B cell (primary cell): ENCODE results near the gene TANK. TPM values are rescaled to one million over a fixed set of nuclear protein-coding genes. Genes with fewer than 3 reads are reported as not detected.
A peak's percentile ranks its signal among the peaks of the same experiment; 100 is the strongest.

Experiments
- ATAC-seq: fragments of 200-7000 bp; cut with Tn5 transposase; one replicate; pipeline ENCODE4 v1.10.0; 2021; ENCODE audit warnings: low read depth, mild to moderate bottlenecking, moderate number of reproducible peaks, moderate library complexity
- CTCF ChIA-PET: fragments of 350-600 bp; sonication (Branson Sonifier 250); formaldehyde crosslinking; loops from one replicate; lab custom pipeline; 2021; ENCODE audit warnings: antibody characterized with exemption, inconsistent platforms; lab: Charles Lee
- POLR2A ChIA-PET: fragments of 350-600 bp; sonication (Branson Sonifier 250); formaldehyde crosslinking; loops from one replicate; lab custom pipeline; 2021; ENCODE audit warnings: antibody characterized with exemption; lab: Charles Lee
- DNase-seq: peaks from one replicate; pipeline ENCODE4 v3.0.0; 2013
- H2AFZ ChIP-seq: 2 replicates; pipeline ENCODE4 v1.6.1; 2012; ENCODE audit warnings: mild to moderate bottlenecking, low read depth, low read length; ENCODE audit not compliant: insufficient read depth, poor library complexity, severe bottlenecking
- H3K27ac ChIP-seq, 2 donors: 1 replicate in 1 of 2; 2 replicates in 1 of 2; pipeline ENCODE4 v1.5.1; 2012 to 2013; ENCODE audit warnings: low read length in 2 of 2, mild to moderate bottlenecking in 2 of 2, moderate library complexity in 1 of 2
- H3K27me3 ChIP-seq, 4 experiments: fragments of 200-600 bp in 1 of 4; sonication (generic) in 1 of 4; replicated peaks in 1 of 4; 1 replicate in 2 of 4; 2 replicates in 2 of 4; pipeline versions ENCODE4 v1.6.1 to v1.7.0; 2013 to 2016; ENCODE audit warnings: low read length in 3 of 4, mild to moderate bottlenecking in 2 of 4, mixed read lengths in 1 of 4, moderate library complexity in 1 of 4; ENCODE audit not compliant: insufficient read depth in 4 of 4, control insufficient read depth in 3 of 4; ENCODE audit errors: control extremely low read depth in 1 of 4
- H3K36me3 ChIP-seq, 2 experiments: replicated peaks in 1 of 2; 1 replicate in 1 of 2; 2 replicates in 1 of 2; pipeline versions ENCODE4 v1.6.1 to v1.7.1; 2013; ENCODE audit warnings: low read length in 1 of 2; ENCODE audit not compliant: insufficient read depth in 2 of 2, control insufficient read depth in 1 of 2; ENCODE audit errors: control extremely low read depth in 1 of 2, extremely low read depth in 1 of 2
- H3K4me1 ChIP-seq, 2 donors: fragments of 200-600 bp in 1 of 2; sonication (generic) in 1 of 2; 1 replicate in 1 of 2; 2 replicates in 1 of 2; pipeline versions ENCODE4 v1.5.1 to v1.6.1; 2013 to 2017; ENCODE audit warnings: low read length in 2 of 2; ENCODE audit not compliant: control insufficient read depth in 2 of 2, insufficient read depth in 2 of 2
- H3K4me2 ChIP-seq: replicated peaks from 2 replicates; pipeline ENCODE3; 2012; ENCODE audit warnings: mild to moderate bottlenecking, low read depth, low read length; ENCODE audit not compliant: poor library complexity, severe bottlenecking
- H3K4me3 ChIP-seq, 5 experiments: fragments of 200-600 bp in 1 of 5; sonication (generic) in 1 of 5; 1 replicate in 3 of 5; 2 replicates in 2 of 5; pipeline versions ENCODE4 v1.5.1 to v1.7.0; 2011 to 2016; ENCODE audit warnings: low read length in 4 of 5, mild to moderate bottlenecking in 4 of 5, low read depth in 2 of 5, control low read depth in 1 of 5, moderate library complexity in 1 of 5; ENCODE audit not compliant: insufficient read depth in 1 of 5; ENCODE audit errors: control extremely low read depth in 1 of 5, extremely low read depth in 1 of 5
- H3K79me2 ChIP-seq: fragments of 200-600 bp; sonication (generic); one replicate; pipeline ENCODE4 v1.6.0; 2016; ENCODE audit warnings: low read length; ENCODE audit not compliant: control insufficient read depth, insufficient read depth
- H3K9ac ChIP-seq: fragments of 200-600 bp; sonication (generic); 2 replicates; pipeline ENCODE4 v1.6.1; 2017; ENCODE audit warnings: mild to moderate bottlenecking, low read length, moderate library complexity
- H3K9me3 ChIP-seq, 3 donors: one replicate each; pipeline versions ENCODE4 v1.6.1 to v1.7.1; 2013; ENCODE audit warnings: low read length in 2 of 3; ENCODE audit not compliant: control insufficient read depth in 2 of 3, insufficient read depth in 1 of 3; ENCODE audit errors: control extremely low read depth in 1 of 3
- H4K20me1 ChIP-seq: 2 replicates; pipeline ENCODE4 v1.6.0; 2012; ENCODE audit warnings: mild to moderate bottlenecking, low read length; ENCODE audit not compliant: insufficient read depth, control insufficient read depth, poor library complexity, severe bottlenecking
- H3K27ac Mint-ChIP-seq: one replicate; pipeline ENCODE4 v1.8.0; 2021; ENCODE audit warnings: mixed read lengths
- H3K27me3 Mint-ChIP-seq: one replicate; pipeline ENCODE4 v1.8.0; 2021; ENCODE audit warnings: mixed read lengths
- H3K4me1 Mint-ChIP-seq: one replicate; pipeline ENCODE4 v1.8.0; 2021; ENCODE audit warnings: mixed read lengths
- H3K4me3 Mint-ChIP-seq: one replicate; pipeline ENCODE4 v1.8.0; 2021; ENCODE audit warnings: mixed read lengths
- H3K9me3 Mint-ChIP-seq: one replicate; pipeline ENCODE4 v1.8.0; 2022; ENCODE audit warnings: mixed read lengths; ENCODE audit not compliant: insufficient read depth
- CTCF ChIP-seq: fragments of 200-600 bp; IDR thresholded peaks from one replicate; pipeline ENCODE4 v1.8.0; 2022; ENCODE audit warnings: antibody characterized with exemption, mild to moderate bottlenecking
- EZH2 ChIP-seq: IDR thresholded peaks from 2 replicates; pipeline ENCODE4 v1.6.1; 2012; ENCODE audit warnings: borderline replicate concordance, low read depth, mild to moderate bottlenecking, moderate library complexity, low read length; ENCODE audit not compliant: insufficient read depth, poor library complexity, severe bottlenecking
- WGBS: methylation state at CpG from one replicate; pipeline ENCODE4 v1.1.5; 2013; ENCODE audit warnings: missing lambda C conversion rate; ENCODE audit not compliant: insufficient coverage; 5-methylcytosine and 5-hydroxymethylcytosine counted together
- intact Hi-C: fragments of 100-400 bp; cut with micrococcal nuclease; formaldehyde crosslinking; loops from one replicate; pipeline ENCODE4 v1.10.0; 2022
- polyA plus RNA-seq: library from polyadenylated mRNA; depleted of rRNA; stranded (reverse); fragments of >200 nt; gene quantifications from 2 replicates; pipeline ENCODE4 v1.2.3, GENCODE V29; 2012
- total RNA-seq, 2 donors: library from RNA; stranded (reverse); fragments of 120-200 nt in 1 of 2; gene quantifications; 1 replicate in 1 of 2; 2 replicates in 1 of 2; pipeline versions ENCODE4 v1.2.3 to v1.2.4, GENCODE V29; 2013 to 2022

TANK gene
- total and polyA plus RNA-seq, 2 donors (not counting 1 experiment from before 2014, with no cell fraction given): 62.4 to 179 TPM

- Histone ChIP-seq H3K36me3 (no peaks in the 10 kb centered on the region), H3K4me2 (no peak overlapping the region), H3K9me3 (no peaks in the 10 kb centered on the region), H3K79me2 (no peaks in the 10 kb centered on the region), H4K20me1 (no peaks in the 10 kb centered on the region), H3K27ac (no peak overlapping the region), H2AFZ (no peak overlapping the region), H3K9ac (no peak overlapping the region), H3K27me3 (no peaks in the 10 kb centered on the region), H3K4me1 (peaks cover 4 to 8% of the 10 kb centered on the region in 2 donors), H3K4me3 (no peak overlapping the region)
- intact Hi-C loops: loop anchor here (2.0 kb wide), 1 partner anchor 13 kb away; no protein-coding TSS in a partner anchor
- H3K9me3 Mint-ChIP-seq: no peaks in the 10 kb centered on the region
- ChIA-PET POLR2A (interaction anchor here (0.6 to 1.0 kb wide), 2 partner anchors 58 to 881 kb away, joined by 3 to 4 read pairs; no protein-coding TSS in a partner anchor), CTCF (interaction anchor here (1.0 to 1.9 kb wide), 2 partner anchors 9 to 11 kb away, joined by 4 to 5 read pairs; no protein-coding TSS in a partner anchor)
- peaks cover 27% of the 10 kb centered on the region for H3K4me1 Mint-ChIP-seq
- H3K27ac Mint-ChIP-seq: no peak overlapping the region
- WGBS: 88% methylated on average over 3 of the region's 3 CpGs
- no peaks in the 10 kb centered on the region for H3K27me3 Mint-ChIP-seq
- DNase-seq: no peak
- TF ChIP-seq EZH2 (no peak), CTCF (no peak)
- no peak for ATAC-seq
- H3K4me3 Mint-ChIP-seq: no peak overlapping the region
Observed at GRCh38 chr2:161115605-161116380, 44.4 kb upstream of the TANK start.

- Histone ChIP-seq H3K4me1 (peaks cover 4 to 8% of the 10 kb centered on the region in 2 donors), H2AFZ (no peak overlapping the region), H3K4me3 (no peak overlapping the region), H3K9me3 (no peaks in the 10 kb centered on the region), H4K20me1 (no peaks in the 10 kb centered on the region), H3K27me3 (no peaks in the 10 kb centered on the region), H3K4me2 (no peak overlapping the region), H3K36me3 (no peaks in the 10 kb centered on the region), H3K79me2 (no peaks in the 10 kb centered on the region), H3K9ac (no peak overlapping the region), H3K27ac (no peak overlapping the region)
- no peaks in the 10 kb centered on the region for H3K27me3 Mint-ChIP-seq
- H3K27ac Mint-ChIP-seq: no peak overlapping the region
- no peak overlapping the region for H3K4me3 Mint-ChIP-seq
- TF ChIP-seq EZH2 (no peak), CTCF (no peak)
- peak; percentile 39 for ATAC-seq
- peak; percentile 40 for DNase-seq
- H3K4me1 Mint-ChIP-seq: peaks cover 26% of the 10 kb centered on the region
- 85% methylated on average over 4 of the region's 5 CpGs for WGBS
- no peaks in the 10 kb centered on the region for H3K9me3 Mint-ChIP-seq
- intact Hi-C loops: loop anchor here (2.0 kb wide), 1 partner anchor 14 kb away; no protein-coding TSS in a partner anchor
- POLR2A ChIA-PET: interaction anchor here (0.6 to 1.0 kb wide), 2 partner anchors 57 to 882 kb away, joined by 3 to 4 read pairs; no protein-coding TSS in a partner anchor
- CTCF ChIA-PET: interaction anchor here (1.0 to 1.9 kb wide), 2 partner anchors 10 kb away, joined by 4 to 5 read pairs; no protein-coding TSS in a partner anchor
Observed at GRCh38 chr2:161116509-161116908, 43.7 kb upstream of the TANK start.
